Left lobe of liver (tissue), 2 donors: ENCODE results near the gene UQCRC2. TPM values are rescaled to one million over a fixed set of nuclear protein-coding genes. Genes with fewer than 3 reads are reported as not detected.
"Not testable (repeated sequence)": the region's sequence is repeated elsewhere in the genome, so short reads cannot be mapped to it uniquely, and the experiment has no call there.

Experiments
- ATAC-seq: fragments of 200-7000 bp; cut with Tn5 transposase; one replicate; pipeline ENCODE4 v1.9.1; 2020; ENCODE audit warnings: mild to moderate bottlenecking, moderate library complexity
- DNase-seq: peaks from one replicate; pipeline ENCODE4 v3.0.0-alpha.2; 2020; ENCODE audit warnings: low spot score
- total RNA-seq: library from RNA; stranded (reverse); gene quantifications from one replicate; pipeline ENCODE4 v1.2.1, GENCODE V29; 2021
- donor health status: DM: no; HTN: no; CAD: no; lungs with moderate emphysema.
- donor health status: DM: no; HTN: yes; CAD: no.

Gene UQCRC2
- total RNA-seq, result 203 TPM

- DNase-seq, result peak; percentile 91
- ATAC-seq, result peak; percentile 94
Observed at GRCh38 chr16:21952793-21953540, at the start of gene UQCRC2. UQCRC2 (plus strand) TSS chr16:21953361; CDS start chr16:21953424, 63 bp downstream.

GRCh38 chr16:21932650-21933049, 20.5 kb upstream of the UQCRC2 start:
- DNase-seq, ATAC-seq: not testable (repeated sequence)

- DNase-seq, ATAC-seq: not testable (repeated sequence)
Observed at GRCh38 chr16:21933316-21933715, 19.8 kb upstream of the UQCRC2 start.

GRCh38 chr16:21933790-21934189, 19.4 kb upstream of the UQCRC2 start:
- DNase-seq, ATAC-seq: not testable (repeated sequence)

GRCh38 chr16:21936216-21936615, 16.9 kb upstream of the UQCRC2 start:
- not testable (repeated sequence) for DNase-seq, ATAC-seq

- no peak for ATAC-seq
Observed at GRCh38 chr16:21937336-21937829, 15.8 kb upstream of the UQCRC2 start.

GRCh38 chr16:21940570-21940969, 12.6 kb upstream of the UQCRC2 start:
- DNase-seq (no peak), ATAC-seq (no peak)

More at GRCh38 chr16:21937336-21937829, 15.8 kb upstream of the UQCRC2 start:
- no peak for DNase-seq

- no peak for ATAC-seq
- no peak for DNase-seq
Observed at GRCh38 chr16:21943571-21943970, 9.6 kb upstream of the UQCRC2 start.

GRCh38 chr16:21946889-21947635, 6.1 kb upstream of the UQCRC2 start:
- ATAC-seq (peak; percentile 40), DNase-seq (no peak)

GRCh38 chr16:21949713-21950260, 3.4 kb upstream of the UQCRC2 start:
- DNase-seq (no peak), ATAC-seq (no peak)

- ATAC-seq (no peak), DNase-seq (no peak)
Observed at GRCh38 chr16:21950782-21951521, 2.2 kb upstream of the UQCRC2 start.

- ATAC-seq, result peak; percentile 68
Observed at GRCh38 chr16:21952040-21952792, 945 bp upstream of the UQCRC2 start.

GRCh38 chr16:21953541-21953902, 361 bp downstream of the UQCRC2 start:
- DNase-seq (no peak), ATAC-seq (peak; percentile 34)

More at GRCh38 chr16:21952040-21952792, 945 bp upstream of the UQCRC2 start:
- peak; percentile 84 for DNase-seq

- ATAC-seq, result no peak
Observed at GRCh38 chr16:21957714-21958346, 4.7 kb downstream of the UQCRC2 start.

GRCh38 chr16:21959050-21959449, 5.9 kb downstream of the UQCRC2 start:
- DNase-seq (no peak), ATAC-seq (no peak)

More at GRCh38 chr16:21957714-21958346, 4.7 kb downstream of the UQCRC2 start:
- DNase-seq, result no peak

GRCh38 chr16:21962475-21962874, 9.3 kb downstream of the UQCRC2 start:
- no peak for ATAC-seq
- no peak for DNase-seq

GRCh38 chr16:21963887-21964286, 10.7 kb downstream of the UQCRC2 start:
- DNase-seq (no peak), ATAC-seq (no peak)

- DNase-seq, result no peak
- ATAC-seq, result no peak
Observed at GRCh38 chr16:21964353-21964752, 11.2 kb downstream of the UQCRC2 start.

- DNase-seq (no peak), ATAC-seq (no peak)
Observed at GRCh38 chr16:21971856-21972255, 18.7 kb downstream of the UQCRC2 start.

- no peak for DNase-seq
- ATAC-seq, result no peak
Observed at GRCh38 chr16:21973945-21974344, 20.8 kb downstream of the UQCRC2 start.
